Measurements from ENCODE around the gene TBC1D16.
"Not testable (repeated sequence)": the region's sequence is repeated elsewhere in the genome, so short reads cannot be mapped to it uniquely, and the experiment has no call there.

The TBC1D16 gene

DNA sequence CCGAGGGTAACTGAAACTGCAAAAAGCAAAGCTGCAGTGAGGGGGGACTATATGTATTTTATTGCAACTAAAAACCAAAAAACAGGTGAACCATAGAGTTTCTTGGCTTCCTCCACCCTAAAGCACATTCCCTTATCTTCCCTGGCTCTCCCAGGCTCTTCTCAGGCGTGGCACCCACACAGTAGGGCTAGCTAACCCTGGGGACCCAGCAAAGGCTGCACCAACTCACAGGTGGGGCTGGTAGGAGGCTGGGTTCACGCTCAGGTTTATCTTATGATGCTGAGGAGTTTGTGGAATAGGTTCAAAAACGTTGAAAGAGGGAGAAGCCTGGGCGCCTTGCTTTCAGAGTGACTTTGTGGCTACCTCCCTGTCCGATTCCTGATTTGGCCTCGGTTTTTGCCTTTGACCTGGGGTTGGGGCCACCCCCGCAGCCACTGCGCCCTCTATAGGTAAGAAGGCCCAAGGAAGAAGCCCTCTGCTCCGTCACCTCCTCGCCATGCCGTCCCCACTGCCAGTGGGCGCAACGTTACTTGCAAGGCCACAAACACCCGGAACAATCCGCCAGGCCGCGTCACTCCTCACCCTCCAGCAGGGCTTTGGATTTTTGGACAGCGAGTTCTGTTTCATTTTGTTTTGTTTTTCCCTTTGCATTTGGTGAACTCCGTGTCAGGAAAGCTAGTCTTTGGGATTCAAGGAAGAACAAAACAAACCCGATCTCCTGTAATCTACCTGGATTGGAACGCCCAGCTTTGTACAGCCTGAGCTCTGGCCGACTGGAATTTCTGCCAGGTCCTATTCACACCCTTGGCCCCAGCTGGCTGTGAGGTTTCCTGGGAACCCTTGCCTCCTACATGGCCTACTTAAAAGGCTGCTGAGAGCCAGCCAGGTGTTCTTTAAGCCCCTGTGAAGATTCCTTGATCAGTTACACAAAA, 60.8 kb downstream of the TBC1D16 start:
- no peak for DNase-seq (ENCODE audit: low read depth)

GRCh38 chr17:79971651-79972050, 64.0 kb downstream of the TBC1D16 start:
- no peak for DNase-seq (ENCODE audit: low read depth)

- DNase-seq (ENCODE audit: low read depth), result no peak
Observed at GRCh38 chr17:79970576-79971068, 65.0 kb downstream of the TBC1D16 start.

DNA sequence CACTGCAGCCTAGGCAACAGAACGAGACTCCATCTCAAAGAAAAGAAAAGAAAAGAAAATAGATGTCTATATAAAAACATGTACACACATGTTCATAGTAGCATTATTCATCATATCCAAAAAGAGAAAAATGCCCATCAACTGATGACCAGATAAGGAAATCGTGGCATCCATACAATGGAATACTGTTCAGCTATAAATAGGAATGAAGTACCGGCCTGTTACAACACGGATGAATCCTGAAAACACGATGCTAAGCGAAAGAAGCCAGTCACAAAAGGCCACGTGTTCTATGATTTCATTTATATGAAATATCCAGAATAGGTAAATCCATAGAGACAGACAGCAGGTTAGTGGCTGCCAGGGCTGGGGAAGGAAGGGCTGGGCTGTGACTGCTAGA, 65.8 kb downstream of the TBC1D16 start:
- no peak for DNase-seq (ENCODE audit: low read depth)

DNA sequence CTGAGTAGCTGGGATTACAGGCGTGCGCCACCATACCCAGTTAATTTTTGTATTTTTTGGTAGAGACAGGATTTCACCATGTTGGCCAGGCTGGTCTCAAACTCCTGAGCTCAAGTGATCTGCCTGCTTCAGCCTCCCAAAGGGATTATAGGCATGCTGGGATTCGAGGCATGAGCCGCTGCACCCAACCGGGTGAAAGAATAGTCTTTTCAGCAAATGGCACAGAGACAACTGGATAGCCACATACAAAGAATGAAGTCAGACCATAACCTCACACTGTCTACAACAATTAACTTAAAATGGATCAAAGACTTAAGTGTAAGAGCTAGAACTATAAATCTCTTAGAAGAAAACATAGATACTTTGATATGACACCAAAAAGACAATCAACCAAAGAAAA, 67.6 kb downstream of the TBC1D16 start:
- DNase-seq (ENCODE audit: low read depth), result no peak

DNA sequence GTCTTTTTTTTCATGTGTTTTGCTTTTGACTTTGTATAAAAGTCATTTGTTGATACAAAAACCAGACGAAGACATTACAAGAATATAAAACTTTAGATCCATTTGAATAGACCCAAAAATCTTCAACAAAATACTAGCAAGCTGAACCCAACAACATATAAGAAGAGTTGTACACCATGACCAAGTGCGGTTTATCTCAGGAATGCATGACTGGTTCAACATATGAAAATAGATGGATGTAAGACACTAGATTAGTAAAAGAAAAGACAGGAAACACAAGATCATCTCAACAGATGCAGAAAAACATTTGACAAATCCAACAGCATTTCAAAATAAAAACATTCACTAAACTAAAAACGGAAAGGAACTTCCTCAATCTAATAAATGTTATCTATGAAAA, 69.0 kb downstream of the TBC1D16 start:
- DNase-seq (ENCODE audit: low read depth), result no peak

- no peak for DNase-seq (ENCODE audit: low read depth)
Observed at GRCh38 chr17:79965806-79966205, 69.9 kb downstream of the TBC1D16 start.

GRCh38 chr17:79962467-79962866, 73.2 kb downstream of the TBC1D16 start:
- not testable (repeated sequence) for DNase-seq (ENCODE audit: low read depth)

- not testable (repeated sequence) for DNase-seq (ENCODE audit: low read depth)
Observed at GRCh38 chr17:79961567-79961966, 74.1 kb downstream of the TBC1D16 start.

DNA sequence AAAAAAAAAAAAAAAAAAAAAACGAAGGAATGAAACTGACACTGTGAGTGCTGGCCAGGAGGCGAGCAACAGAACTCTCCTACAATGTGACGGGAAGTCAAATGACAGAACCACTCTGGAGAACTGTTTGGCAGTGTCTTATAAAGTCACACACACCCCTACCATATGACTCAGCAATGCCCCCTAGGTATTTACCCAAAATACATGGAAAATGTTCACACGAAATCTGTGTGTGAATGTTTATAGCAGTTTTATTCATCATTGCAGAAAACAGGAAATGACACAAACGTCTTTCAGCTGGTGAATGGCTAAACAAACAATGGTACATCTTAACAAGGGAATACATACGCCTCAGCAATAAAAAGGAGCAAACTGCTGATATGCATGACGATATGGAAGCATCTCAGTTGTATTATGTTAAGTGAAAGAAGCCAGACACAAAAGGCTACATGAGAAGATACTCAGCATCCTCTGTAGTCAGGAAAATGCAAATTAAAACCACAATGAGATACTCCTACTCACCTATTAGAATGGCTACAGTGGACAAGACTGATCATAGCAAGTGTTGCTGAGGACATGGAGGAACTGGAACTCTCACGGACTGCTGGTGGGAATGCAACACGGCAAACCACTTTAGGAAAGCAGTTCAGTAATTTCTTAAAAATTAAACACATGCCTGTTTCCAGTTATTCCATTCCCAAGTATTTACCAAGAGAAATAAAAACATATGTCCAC, 74.7 kb downstream of the TBC1D16 start:
- no peak for DNase-seq (ENCODE audit: low read depth)

- DNase-seq (ENCODE audit: low read depth), result no peak
Observed at GRCh38 chr17:79959042-79959441, 76.6 kb downstream of the TBC1D16 start.

DNA sequence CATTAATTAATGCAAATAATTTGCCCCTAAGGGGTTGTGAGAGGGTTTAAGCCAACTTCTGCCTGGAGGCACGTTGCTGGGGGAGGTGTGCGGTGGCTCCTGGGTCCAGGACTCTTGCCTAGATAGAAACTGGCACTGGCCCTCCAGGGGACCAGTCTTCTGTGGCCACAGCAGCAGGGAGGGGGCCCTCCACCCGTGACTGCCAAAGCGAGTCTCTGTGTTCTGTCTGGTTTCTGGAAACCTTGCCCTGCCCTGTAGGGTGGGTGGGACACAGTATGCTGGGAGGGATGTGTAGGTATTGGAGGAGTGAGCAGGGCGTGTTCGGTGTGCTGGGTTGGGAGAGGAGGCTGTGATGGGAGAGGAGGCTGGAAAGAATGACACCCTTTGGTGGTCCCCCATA, 78.8 kb downstream of the TBC1D16 start:
- DNase-seq (ENCODE audit: low read depth), result no peak

GRCh38 chr17:79956441-79956735, 79.3 kb downstream of the TBC1D16 start:
- DNase-seq (ENCODE audit: low read depth), result not testable (repeated sequence)

DNA sequence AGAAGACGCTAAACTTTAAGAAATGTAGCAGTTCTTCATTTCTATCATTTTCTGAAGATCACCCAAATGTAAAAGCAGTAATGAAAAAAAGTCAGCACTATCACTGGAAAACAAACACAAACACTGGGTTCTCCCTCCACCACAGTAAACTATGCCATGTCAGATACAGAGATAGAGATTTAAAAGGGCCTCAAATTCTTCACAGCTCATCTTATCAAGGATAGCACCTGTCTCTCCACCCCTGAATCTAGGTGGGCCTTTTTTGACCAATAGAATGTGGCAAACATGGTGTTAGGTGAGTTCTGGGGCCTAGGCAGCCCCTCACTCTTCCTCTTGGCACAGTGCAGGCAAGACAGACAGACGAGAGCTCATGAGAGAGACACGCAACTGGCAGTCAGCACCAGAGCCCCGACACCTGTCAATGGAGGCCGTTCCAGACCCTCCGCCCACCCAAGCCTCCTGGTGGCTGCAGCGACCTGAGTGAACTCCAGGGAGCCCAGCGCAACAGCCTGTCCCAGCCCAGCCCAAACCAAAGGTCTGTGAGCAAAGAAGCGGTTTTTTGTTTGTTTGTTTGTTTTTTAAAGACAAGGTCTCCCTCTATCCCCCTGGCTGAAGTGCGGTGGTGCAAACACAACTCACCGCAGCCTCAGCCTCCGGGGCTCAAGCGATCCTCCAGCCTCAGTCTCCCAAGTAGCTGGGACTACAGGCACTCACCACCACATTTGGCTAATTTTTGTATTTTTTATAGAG, 79.8 kb downstream of the TBC1D16 start:
- DNase-seq (ENCODE audit: low read depth), result no peak

GRCh38 chr17:79955167-79955549, 80.5 kb downstream of the TBC1D16 start:
- DNase-seq (ENCODE audit: low read depth), result no peak

DNA sequence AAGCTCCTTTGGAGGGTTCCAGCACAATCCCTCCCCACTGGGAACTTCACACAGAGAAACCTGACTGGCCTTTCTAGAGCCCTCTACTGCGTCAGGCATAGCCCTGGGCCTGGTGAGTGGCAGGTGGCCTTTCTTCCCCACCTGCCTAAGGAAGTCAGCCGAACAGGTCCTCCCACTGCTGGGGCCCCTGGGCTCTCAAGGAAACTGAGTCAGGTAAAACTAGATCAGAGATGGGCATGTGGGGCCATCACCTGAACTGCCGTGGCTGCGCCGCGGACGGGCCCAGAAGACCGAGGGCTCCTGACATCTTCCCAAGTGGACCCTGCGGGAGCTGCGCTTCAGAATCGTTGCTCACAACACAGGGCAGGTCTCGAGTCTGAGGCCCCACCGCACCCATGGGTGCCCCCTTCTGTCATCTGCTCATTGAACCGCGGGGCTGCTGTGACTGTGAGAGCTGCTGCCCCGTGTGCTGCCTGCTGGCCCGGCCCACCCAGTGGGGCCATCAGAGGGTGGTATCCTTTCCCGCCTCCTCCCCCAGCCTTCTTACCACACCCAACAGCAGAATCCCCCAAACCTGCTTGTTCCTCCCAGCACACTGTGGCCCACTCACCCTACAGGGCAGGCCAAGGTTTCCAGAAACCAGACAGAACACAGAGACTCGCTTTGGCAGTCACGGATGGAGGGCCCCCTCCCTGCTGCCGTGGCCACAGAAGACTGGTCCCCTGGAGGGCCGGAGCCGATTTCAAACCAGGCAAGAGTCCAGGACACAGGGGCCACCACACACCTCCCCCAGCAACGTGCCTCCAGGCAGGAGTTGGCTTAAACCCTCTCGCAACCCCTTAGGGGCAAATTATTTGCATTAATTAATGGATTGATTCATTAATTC, 81.1 kb downstream of the TBC1D16 start:
- no peak for DNase-seq (ENCODE audit: low read depth)

GRCh38 chr17:79953335-79953734, 82.3 kb downstream of the TBC1D16 start:
- DNase-seq (ENCODE audit: low read depth), result no peak

GRCh38 chr17:79952901-79953300, 82.8 kb downstream of the TBC1D16 start:
- DNase-seq (ENCODE audit: low read depth), result no peak

GRCh38 chr17:79952265-79952877, 83.3 kb downstream of the TBC1D16 start:
- no peak for DNase-seq (ENCODE audit: low read depth)

DNA sequence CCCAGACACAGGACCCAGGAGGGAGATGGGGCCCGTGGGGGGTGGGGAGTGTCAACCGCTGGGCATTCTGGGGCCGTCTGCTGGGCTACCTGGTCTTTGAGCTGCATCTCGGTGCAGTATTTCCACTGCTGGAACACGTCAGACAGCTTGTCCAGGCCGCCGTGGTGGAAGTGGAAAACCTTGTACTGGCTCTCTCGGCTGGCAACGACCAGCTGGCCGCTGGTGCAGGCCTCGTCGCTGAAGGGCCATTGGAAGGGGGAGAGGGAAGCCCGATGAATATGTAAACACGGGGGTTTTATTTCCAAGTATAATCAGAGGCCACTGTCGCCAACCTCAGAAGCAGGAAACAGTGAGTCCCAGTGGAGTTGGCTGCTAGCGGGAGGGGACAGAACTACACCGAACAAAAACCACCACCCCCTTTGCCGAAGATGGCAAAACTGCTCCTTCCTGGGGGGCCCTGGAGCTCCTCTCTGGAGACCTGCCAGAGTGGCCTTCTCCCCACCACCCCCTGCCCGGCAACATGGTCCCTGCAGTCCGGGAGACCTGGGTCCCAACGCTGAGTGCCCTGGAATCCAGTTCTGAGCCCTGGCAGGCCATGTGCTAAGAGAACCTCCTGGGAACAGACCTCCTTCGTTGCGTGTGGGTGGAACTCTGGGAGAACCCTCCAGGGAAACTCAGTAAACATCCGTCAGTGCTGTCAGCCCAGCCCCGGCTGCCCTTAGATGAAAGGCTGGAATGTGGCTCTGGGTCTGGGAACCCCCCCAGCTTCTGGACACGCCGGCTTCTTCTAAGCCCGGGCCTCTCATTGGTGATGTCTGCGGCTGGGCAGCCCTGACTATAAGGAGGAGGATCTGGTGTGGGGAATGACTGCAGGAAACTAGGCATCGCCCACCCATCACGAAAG, 84.1 kb downstream of the TBC1D16 start:
- no peak for DNase-seq (ENCODE audit: low read depth)
